Astrocyte (in vitro differentiated cells and primary cell): ENCODE data around the gene STK11IP. TPM values are rescaled to one million over a fixed set of nuclear protein-coding genes. Genes with fewer than 3 reads are reported as not detected.
A peak's percentile ranks its signal among the peaks of the same experiment; 100 is the strongest.

ENCODE experiments used
- DNase-seq: peaks from one replicate; pipeline ENCODE4 v3.0.0-alpha.2; 2010; ENCODE audit warnings: low read depth
- FAIRE-seq: peaks from 2 replicates; lab custom pipeline; 2011; peaks lifted over from hg19 to GRCh38; lab: Jason Lieb, UNC
- H2AFZ ChIP-seq: 2 replicates; pipeline ENCODE4 v1.6.0; 2012; ENCODE audit warnings: low read depth, low read length, inconsistent platforms
- H3K27ac ChIP-seq: 2 replicates; pipeline ENCODE4 v1.5.1; 2011; ENCODE audit warnings: low read depth, low read length, inconsistent platforms
- H3K27me3 ChIP-seq: 2 replicates; pipeline ENCODE4 v1.6.0; 2011; ENCODE audit warnings: low read length, inconsistent platforms; ENCODE audit not compliant: insufficient read depth
- H3K36me3 ChIP-seq: 2 replicates; pipeline ENCODE4 v1.5.1; 2011; ENCODE audit warnings: low read length, inconsistent platforms; ENCODE audit not compliant: insufficient read depth
- H3K4me1 ChIP-seq: 2 replicates; pipeline ENCODE4 v1.5.1; 2011; ENCODE audit warnings: low read length, inconsistent platforms; ENCODE audit not compliant: insufficient read depth
- H3K4me2 ChIP-seq: 2 replicates; pipeline ENCODE4 v1.6.0; 2012; ENCODE audit warnings: low read length, inconsistent platforms
- H3K4me3 ChIP-seq: 2 replicates; pipeline ENCODE4 v1.5.1; 2011; ENCODE audit warnings: low read depth, mild to moderate bottlenecking, low read length, inconsistent platforms; ENCODE audit not compliant: insufficient read depth
- H3K79me2 ChIP-seq: 2 replicates; pipeline ENCODE4 v1.6.0; 2012; ENCODE audit warnings: mild to moderate bottlenecking, low read length, inconsistent platforms; ENCODE audit not compliant: insufficient read depth
- H3K9ac ChIP-seq: 2 replicates; pipeline ENCODE4 v1.6.0; 2012; ENCODE audit warnings: mild to moderate bottlenecking, low read length, inconsistent platforms
- H3K9me3 ChIP-seq: 2 replicates; pipeline ENCODE4 v1.5.1; 2012; ENCODE audit warnings: low read depth, mild to moderate bottlenecking, low read length, inconsistent platforms; ENCODE audit not compliant: insufficient read depth
- H4K20me1 ChIP-seq: 2 replicates; pipeline ENCODE4 v1.6.0; 2012; ENCODE audit warnings: low read length, inconsistent platforms; ENCODE audit not compliant: insufficient read depth
- H3K27ac Mint-ChIP-seq: one replicate; pipeline ENCODE4 v1.8.0; 2021; ENCODE audit warnings: mild to moderate bottlenecking, mixed read lengths; ENCODE audit not compliant: unreplicated experiment
- H3K27me3 Mint-ChIP-seq: one replicate; pipeline ENCODE4 v1.8.0; 2021; ENCODE audit warnings: low read depth, mixed read lengths; ENCODE audit not compliant: unreplicated experiment
- H3K36me3 Mint-ChIP-seq: one replicate; pipeline ENCODE4 v1.8.0; 2021; ENCODE audit warnings: low read depth, mixed read lengths; ENCODE audit not compliant: unreplicated experiment
- H3K4me1 Mint-ChIP-seq: one replicate; pipeline ENCODE4 v1.8.0; 2021; ENCODE audit warnings: low read depth, mixed read lengths; ENCODE audit not compliant: unreplicated experiment
- H3K4me3 Mint-ChIP-seq: one replicate; pipeline ENCODE4 v1.8.0; 2021; ENCODE audit warnings: mild to moderate bottlenecking, moderate library complexity, mixed read lengths; ENCODE audit not compliant: unreplicated experiment
- H3K9me3 Mint-ChIP-seq: one replicate; pipeline ENCODE4 v1.8.0; 2021; ENCODE audit warnings: mild to moderate bottlenecking, mixed read lengths; ENCODE audit not compliant: unreplicated experiment
- EZH2 ChIP-seq: IDR thresholded peaks from 2 replicates; pipeline ENCODE4 v1.6.1; 2012; ENCODE audit warnings: mild to moderate bottlenecking, low read length, inconsistent platforms; ENCODE audit not compliant: insufficient read depth
- total RNA-seq: library from RNA; stranded (reverse); gene quantifications from 2 replicates; pipeline ENCODE4 v1.2.1, GENCODE V29; 2021
- TF ChIP-seq, protein P1 (sequence below): IDR thresholded peaks from 2 replicates; pipeline ENCODE4 v1.5.1; 2011; ENCODE audit warnings: low read depth, mild to moderate bottlenecking, inconsistent platforms, low read length, moderate library complexity; ENCODE audit not compliant: insufficient read depth

STK11IP gene
- total RNA-seq, 1 donor from 2014 or later = 24.9 TPM

DNA sequence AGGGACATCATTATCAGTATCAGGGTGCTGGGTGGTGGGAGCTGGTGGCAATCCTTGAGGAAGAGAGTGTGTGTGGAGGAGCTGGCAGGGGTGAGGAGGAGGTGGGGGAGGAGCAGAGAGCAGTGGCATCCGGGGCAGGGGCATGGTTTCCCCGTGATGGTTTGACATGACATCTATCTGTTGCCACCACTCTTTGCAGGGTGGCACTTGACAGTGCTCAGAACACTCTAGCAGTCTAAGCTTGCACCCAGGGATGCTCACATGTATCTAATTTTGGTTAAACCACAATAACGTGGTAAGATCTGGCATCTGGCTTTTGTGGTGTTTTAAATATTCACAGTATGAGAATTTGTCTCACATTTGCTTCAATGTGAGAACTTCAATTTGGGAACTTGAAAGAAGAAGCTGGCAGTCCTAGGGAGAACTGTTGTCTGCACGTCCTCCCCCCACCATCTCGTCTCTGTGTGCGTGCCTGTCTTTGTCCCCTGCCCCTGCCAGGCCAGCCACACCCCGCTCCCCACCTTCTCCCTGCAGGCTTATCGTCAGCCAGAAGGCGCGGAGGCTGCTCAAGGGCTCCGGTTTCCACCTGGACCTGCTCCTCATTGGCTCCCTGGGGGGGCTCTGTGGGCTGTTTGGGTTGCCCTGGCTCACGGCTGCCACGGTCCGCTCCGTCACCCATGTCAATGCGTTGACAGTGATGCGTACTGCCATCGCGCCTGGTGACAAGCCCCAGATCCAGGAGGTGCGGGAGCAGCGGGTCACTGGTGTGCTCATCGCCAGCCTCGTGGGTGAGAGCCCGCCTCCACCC lies 41.5 kb downstream of the STK11IP start:
- Histone ChIP-seq H3K79me2 (no peaks in the 10 kb centered on the region), H3K36me3 (peaks cover 4% of the 10 kb centered on the region), H3K4me1 (peaks cover 5% of the 10 kb centered on the region), H3K9ac (no peak overlapping the region), H4K20me1 (no peaks in the 10 kb centered on the region), H3K27me3 (no peaks in the 10 kb centered on the region), H3K4me3 (no peak overlapping the region), H2AFZ (no peak overlapping the region), H3K9me3 (no peaks in the 10 kb centered on the region), H3K27ac (no peak overlapping the region), H3K4me2 (no peak overlapping the region)
- FAIRE-seq (no peak), DNase-seq (no peak)
- peaks cover 19% of the 10 kb centered on the region for H3K36me3 Mint-ChIP-seq
- no peak overlapping the region for H3K27ac Mint-ChIP-seq
- peaks cover 3% of the 10 kb centered on the region for H3K4me1 Mint-ChIP-seq
- TF ChIP-seq, protein P1, sequence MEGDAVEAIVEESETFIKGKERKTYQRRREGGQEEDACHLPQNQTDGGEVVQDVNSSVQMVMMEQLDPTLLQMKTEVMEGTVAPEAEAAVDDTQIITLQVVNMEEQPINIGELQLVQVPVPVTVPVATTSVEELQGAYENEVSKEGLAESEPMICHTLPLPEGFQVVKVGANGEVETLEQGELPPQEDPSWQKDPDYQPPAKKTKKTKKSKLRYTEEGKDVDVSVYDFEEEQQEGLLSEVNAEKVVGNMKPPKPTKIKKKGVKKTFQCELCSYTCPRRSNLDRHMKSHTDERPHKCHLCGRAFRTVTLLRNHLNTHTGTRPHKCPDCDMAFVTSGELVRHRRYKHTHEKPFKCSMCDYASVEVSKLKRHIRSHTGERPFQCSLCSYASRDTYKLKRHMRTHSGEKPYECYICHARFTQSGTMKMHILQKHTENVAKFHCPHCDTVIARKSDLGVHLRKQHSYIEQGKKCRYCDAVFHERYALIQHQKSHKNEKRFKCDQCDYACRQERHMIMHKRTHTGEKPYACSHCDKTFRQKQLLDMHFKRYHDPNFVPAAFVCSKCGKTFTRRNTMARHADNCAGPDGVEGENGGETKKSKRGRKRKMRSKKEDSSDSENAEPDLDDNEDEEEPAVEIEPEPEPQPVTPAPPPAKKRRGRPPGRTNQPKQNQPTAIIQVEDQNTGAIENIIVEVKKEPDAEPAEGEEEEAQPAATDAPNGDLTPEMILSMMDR = no peak
- no peak for TF ChIP-seq EZH2
- no peaks in the 10 kb centered on the region for H3K9me3 Mint-ChIP-seq
- peaks cover 5% of the 10 kb centered on the region for H3K27me3 Mint-ChIP-seq
- H3K4me3 Mint-ChIP-seq = peak overlapping the region; percentile 28

DNA sequence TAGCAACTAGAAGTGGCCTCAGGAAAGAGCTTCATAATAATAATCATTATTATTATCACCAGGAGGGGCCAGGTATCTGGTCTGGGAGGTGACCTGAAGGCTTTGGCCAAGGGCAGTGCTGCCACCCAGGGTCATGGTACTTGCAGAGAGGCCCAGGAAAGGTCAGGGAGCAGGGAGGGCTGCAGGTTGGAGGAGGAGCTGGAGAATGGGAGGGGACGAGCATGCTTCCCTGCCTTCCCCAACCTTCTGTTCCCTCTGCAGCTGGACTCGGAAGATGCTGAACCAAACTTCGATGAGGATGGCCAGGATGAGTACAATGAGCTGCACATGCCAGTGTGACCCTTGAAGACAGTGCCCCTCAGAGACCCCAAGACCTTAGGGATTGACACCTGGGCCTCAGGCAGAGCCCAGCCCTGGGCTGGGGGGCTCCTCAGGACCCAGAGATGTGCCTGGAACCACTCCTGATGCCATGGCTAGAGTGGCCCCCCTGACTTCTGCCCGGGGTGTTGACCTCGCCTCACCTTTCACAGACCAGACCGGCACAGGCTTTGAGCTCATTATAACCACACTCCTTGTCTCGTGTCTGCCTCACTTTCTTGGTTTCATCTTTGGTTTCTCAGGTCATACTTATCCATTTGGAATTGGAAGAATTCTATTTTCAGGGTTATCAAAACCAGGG lies 43.9 kb downstream of the STK11IP start:
- peaks cover 1% of the 10 kb centered on the region for H3K27me3 Mint-ChIP-seq
- no peaks in the 10 kb centered on the region for H3K9me3 Mint-ChIP-seq
- Histone ChIP-seq H4K20me1 (no peaks in the 10 kb centered on the region), H3K4me3 (no peak overlapping the region), H3K9ac (no peak overlapping the region), H3K36me3 (peaks cover 4% of the 10 kb centered on the region), H3K79me2 (no peaks in the 10 kb centered on the region), H3K4me1 (peaks cover 22% of the 10 kb centered on the region), H3K9me3 (no peaks in the 10 kb centered on the region), H3K27me3 (no peaks in the 10 kb centered on the region), H3K27ac (no peak overlapping the region), H3K4me2 (no peak overlapping the region), H2AFZ (no peak overlapping the region)
- no peak for DNase-seq
- FAIRE-seq = no peak
- no peak overlapping the region for H3K4me3 Mint-ChIP-seq
- peaks cover 15% of the 10 kb centered on the region for H3K4me1 Mint-ChIP-seq
- peaks cover 9% of the 10 kb centered on the region for H3K36me3 Mint-ChIP-seq
- H3K27ac Mint-ChIP-seq = no peak overlapping the region
- TF ChIP-seq EZH2 = no peak
- TF ChIP-seq, protein P1 = no peak
